Ecto neural progenitor cell (in vitro differentiated cells): ENCODE results near the gene C22orf31.

Experiments used
- DNase-seq: peaks from one replicate; pipeline ENCODE4 v3.0.0-alpha.2; 2018; ENCODE audit warnings: low spot score

C22orf31 gene

DNA sequence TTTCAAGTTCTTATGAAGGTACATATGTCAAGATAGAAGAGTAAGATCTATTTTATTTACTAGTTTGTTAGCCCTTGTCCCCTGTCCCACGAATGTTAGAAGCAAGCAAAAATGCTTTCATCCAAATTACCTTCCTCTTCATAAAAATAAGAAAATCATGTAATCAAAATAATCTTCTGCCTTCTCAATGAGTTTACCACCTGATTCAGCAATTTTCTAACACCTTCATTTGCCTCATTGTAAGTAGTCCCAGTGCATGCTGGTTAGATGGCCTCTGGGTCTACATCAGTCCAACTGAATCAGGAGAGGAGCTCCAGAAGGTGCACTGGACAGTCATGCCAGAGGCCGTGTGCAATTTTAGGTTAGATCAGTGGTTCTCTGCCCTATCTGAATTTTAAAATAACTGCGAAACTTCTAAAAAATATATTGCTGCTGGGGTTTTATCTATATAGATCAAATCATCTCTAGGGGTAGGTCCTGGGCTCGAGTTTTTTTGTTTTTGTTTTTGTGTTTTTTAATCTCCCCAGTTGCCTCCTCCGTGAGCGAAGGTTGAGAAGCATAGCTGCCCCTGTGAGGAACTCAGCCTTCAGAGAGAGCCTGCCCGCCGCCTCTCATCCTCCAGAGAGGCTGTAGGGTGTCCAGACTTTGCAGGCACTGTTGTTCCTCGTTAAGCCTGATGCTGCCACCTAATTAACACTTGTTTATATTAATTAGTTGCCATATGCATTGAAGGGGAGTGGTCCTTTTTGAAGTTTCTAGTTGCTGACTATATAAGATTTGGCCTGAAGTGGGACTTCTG, 32.2 kb downstream of the C22orf31 start:
- DNase-seq = no peak

DNA sequence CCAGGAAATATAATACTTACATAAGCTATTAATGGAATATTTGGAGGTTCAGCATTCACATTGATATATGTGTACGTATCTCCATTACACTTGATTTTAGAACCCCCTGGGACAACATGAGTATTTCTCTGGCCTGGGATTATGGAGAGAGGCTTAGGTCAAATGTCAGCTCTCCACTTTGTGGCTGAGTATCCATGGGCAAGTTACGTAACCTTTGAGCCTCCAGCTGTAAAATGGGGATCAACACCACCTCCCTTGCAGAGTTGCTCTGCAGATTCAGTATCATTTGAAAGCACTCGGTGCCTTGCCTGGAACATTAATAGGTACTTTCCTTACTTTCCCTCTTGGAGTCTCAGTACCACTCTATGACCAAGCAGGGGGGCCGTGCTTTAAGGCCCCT, 33.2 kb downstream of the C22orf31 start:
- no peak for DNase-seq

DNA sequence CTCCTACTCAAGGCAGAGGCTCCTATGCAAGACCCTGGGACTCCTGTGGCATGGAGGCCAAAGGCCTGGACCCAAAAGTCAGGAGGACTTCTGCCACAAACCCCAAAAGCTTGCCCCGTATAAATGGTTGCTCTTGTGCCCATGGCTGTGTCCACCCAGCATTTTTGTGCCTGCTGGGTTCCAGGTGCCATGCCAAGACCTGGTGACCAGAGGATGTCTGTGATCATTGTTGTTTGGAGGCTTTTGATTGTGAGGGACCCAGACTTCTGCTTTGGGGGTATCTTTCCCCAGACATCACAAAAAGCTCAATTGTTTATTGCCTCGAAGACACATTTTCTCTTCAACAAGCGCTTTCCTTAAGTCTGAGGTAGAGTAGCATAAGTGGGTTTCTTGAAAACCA, 35.1 kb downstream of the C22orf31 start:
- no peak for DNase-seq

- no peak for DNase-seq
Measured at GRCh38 chr22:29023172-29023796, 38.3 kb downstream of the C22orf31 start.

DNA sequence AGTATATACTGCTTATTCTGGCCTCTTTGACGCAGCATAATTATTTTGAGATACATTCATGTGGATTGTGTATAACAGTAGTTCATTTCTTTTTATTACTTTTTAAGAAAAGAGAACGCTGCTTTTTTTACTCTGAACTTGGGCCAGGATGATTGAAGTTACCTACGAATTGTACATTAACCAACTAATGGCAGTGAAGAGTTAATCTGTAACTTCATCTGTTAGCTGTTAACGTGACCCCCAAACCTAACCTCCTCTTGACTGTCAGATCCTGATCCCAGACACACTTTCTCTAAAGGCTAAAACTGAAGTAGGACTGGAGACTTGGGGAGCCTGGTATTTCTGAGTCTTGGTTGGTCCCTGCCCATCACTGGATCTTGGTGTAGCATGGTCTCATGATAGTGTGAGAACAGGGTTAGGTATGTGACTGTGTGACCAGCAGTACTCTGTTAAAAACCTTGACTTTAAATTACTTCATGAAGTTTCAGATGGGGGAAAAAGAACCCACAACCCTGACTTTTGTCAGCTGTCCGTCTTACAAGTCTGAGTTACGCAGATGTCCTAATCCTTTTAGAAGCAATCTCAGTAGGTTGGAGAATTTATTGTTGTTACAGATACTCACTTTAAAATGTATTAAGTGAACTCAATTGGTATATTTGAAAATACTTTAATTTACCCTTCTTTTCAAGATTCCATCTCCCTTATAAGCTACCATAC, 39.4 kb downstream of the C22orf31 start:
- no peak for DNase-seq

GRCh38 chr22:29018293-29019189, 43.1 kb downstream of the C22orf31 start:
- DNase-seq = no peak

- DNase-seq = no peak
Measured at GRCh38 chr22:29016067-29016938, 45.3 kb downstream of the C22orf31 start.

DNA sequence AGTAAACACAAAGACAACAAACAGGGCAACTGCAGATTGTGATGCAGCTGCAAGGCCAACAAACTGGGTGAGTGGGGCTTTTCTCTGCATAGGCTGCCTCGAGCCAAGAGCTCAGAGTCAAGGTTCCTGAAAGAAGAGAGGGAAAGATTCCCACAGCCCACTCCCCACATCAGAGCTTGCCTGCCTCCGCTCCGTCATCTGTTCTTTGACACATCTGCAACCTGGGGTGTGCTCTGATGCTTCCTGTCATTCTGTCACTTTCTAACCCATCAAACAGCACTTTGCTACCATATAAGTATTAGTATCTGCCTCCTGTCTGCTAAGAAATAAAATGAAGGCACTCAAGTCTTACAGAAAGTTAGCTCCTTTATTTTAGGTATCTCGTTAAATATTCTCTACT, 46.9 kb downstream of the C22orf31 start:
- DNase-seq = no peak

DNA sequence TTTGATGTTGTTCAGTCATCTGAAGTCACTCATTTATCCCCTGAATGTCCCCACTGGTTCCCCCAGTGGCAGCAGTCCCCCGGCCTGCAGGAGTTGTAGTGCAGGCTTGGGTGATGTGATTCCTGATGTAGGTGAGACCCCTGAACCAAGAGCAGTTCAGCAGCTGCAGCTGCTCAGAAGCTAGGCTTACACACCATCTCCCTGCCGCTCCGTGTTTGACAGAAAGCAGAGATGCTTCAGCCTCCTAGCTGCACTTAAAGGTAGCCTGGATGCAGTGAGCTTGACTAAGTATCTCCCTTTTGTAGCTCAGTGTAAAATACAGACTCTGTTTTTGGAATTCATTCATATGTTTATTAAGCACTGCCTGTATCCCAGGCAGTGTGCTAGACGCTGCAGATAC, 47.3 kb downstream of the C22orf31 start:
- no peak for DNase-seq

- no peak for DNase-seq
Measured at GRCh38 chr22:29012952-29013351, 48.7 kb downstream of the C22orf31 start.

DNA sequence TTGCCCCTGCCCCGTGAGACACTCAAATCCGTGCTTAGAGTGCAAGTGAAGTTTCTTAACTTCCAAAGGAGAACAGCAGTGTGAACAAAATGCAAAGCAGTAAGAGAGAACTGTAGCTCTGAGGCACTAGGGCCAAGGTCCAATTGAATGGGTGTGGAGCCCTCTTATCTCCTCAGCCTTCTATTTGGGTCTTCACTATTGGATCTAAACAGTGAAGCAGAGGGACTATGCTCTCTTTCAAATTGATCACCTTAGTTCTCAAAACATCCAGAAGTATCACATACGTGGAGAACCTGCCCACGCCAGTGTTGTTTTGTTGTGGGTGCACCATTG, 49.6 kb downstream of the C22orf31 start:
- no peak for DNase-seq

GRCh38 chr22:29011240-29012100, 50.2 kb downstream of the C22orf31 start:
- DNase-seq = no peak

DNA sequence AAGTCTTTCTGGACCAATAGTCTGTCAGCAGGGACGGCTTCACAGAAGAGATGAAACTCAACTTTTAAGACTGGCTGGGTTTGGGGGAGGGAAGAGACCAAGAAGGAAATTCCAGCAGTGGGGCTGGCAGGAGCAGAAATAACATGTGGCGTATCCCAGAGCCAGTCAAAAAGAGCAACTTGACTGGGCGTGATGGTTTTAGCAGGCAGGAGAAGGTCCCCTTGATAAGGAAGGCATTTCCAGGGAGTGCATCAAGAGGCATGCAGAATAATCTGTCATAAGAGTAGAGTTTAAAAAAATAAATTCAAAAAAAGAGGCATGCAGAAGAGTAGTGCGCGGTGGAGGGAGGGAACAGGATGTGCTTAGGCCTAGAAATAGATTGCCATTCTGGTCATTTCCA, 52.5 kb downstream of the C22orf31 start:
- no peak for DNase-seq
